A549 (cell line): Measurements from ENCODE around the gene ADAMTS19. TPM values are rescaled to one million over a fixed set of nuclear protein-coding genes. Genes with fewer than 3 reads are reported as not detected.

Experiments used
- ATAC-seq, 2 experiments: fragments of 200-7000 bp in 1 of 2; fragments of >200 bp in 1 of 2; cut with Nextera tagmentation in 1 of 2; cut with Tn5 transposase in 1 of 2; 3 replicates each; pipeline versions ENCODE4 v1.8.0 to v1.9.1; 2018 to 2020; ENCODE audit warnings: mild to moderate bottlenecking in 1 of 2, moderate library complexity in 1 of 2
- CTCF ChIA-PET: fragments of 300-600 bp; sonication (Branson Sonifier 250); formaldehyde crosslinking; extraction: SDS; loops from one replicate; lab custom pipeline; 2021; ENCODE audit warnings: antibody characterized with exemption, inconsistent platforms; lab: Yijun Ruan, JAX
- POLR2A ChIA-PET: fragments of 350-600 bp; formaldehyde crosslinking; extraction: SDS; loops from one replicate; lab custom pipeline; 2021; ENCODE audit warnings: antibody characterized with exemption, inconsistent platforms; lab: Yijun Ruan, JAX
- DNase-seq, 2 experiments: peaks; one replicate each; pipeline versions ENCODE4 v3.0.0 to v3.0.0-alpha.2; 2011 to 2016; ENCODE audit warnings: low read depth in 1 of 2, low spot score in 1 of 2
- FAIRE-seq: peaks from 2 replicates; lab custom pipeline; 2011; peaks lifted over from hg19 to GRCh38; lab: Jason Lieb, UNC
- H3K27ac ChIP-seq, 2 experiments: fragments of >200 bp; sonication (Bioruptor Twin); formaldehyde crosslinking; 3 replicates each; pipeline ENCODE4 v1.5.1; 2016 to 2017
- H3K4me1 ChIP-seq: fragments of >200 bp; sonication (Bioruptor Twin); formaldehyde crosslinking; 3 replicates; pipeline ENCODE4 v1.6.1; 2016
- H3K4me2 ChIP-seq: fragments of >200 bp; sonication (Bioruptor Twin); formaldehyde crosslinking; 3 replicates; pipeline ENCODE4 v1.6.1; 2016
- H3K4me3 ChIP-seq: fragments of >200 bp; sonication (Bioruptor Twin); formaldehyde crosslinking; 3 replicates; pipeline ENCODE4 v1.5.1; 2016
- H3K9me3 ChIP-seq: fragments of >200 bp; sonication (Bioruptor Twin); formaldehyde crosslinking; 3 replicates; pipeline ENCODE4 v1.6.1; 2016
- CEBPB ChIP-seq, 2 experiments: fragments of >200 bp in 1 of 2; sonication (Bioruptor Twin) in 1 of 2; formaldehyde crosslinking in 1 of 2; IDR thresholded peaks; 2 replicates each; pipeline ENCODE4 v1.6.1; 2012 to 2016
- CTCF ChIP-seq: fragments of >200 bp; sonication (Bioruptor Twin); formaldehyde crosslinking; IDR thresholded peaks from 3 replicates; pipeline ENCODE4 v1.5.1; 2016
- E2F6 ChIP-seq: IDR thresholded peaks from 2 replicates; pipeline ENCODE4 v1.6.1; 2012; ENCODE audit warnings: low read depth, borderline replicate concordance
- EHF ChIP-seq: fragments of 250-450 bp; sonication (Bioruptor Pico); IDR thresholded peaks from 2 replicates; pipeline ENCODE4 v1.5.0; 2020; ENCODE audit warnings: mild to moderate bottlenecking
- ELK1 ChIP-seq: fragments of 150-350 bp; IDR thresholded peaks from 2 replicates; pipeline ENCODE4 v1.6.1; 2014; ENCODE audit warnings: low read depth, mild to moderate bottlenecking, low read length
- ESRRA ChIP-seq: fragments of 150-350 bp; IDR thresholded peaks from 2 replicates; pipeline ENCODE4 v1.6.1; 2014; ENCODE audit warnings: mild to moderate bottlenecking, low read length, borderline replicate concordance
- FOSB ChIP-seq: fragments of 250-450 bp; sonication (Bioruptor Pico); IDR thresholded peaks from 2 replicates; pipeline ENCODE4 v1.5.0; 2020; ENCODE audit warnings: mild to moderate bottlenecking, moderate library complexity
- FOSL2 ChIP-seq, 2 experiments: fragments of 450-650 bp in 1 of 2; fragments of >200 bp in 1 of 2; sonication (Bioruptor Twin) in 1 of 2; formaldehyde crosslinking; IDR thresholded peaks; 2 replicates each; pipeline versions ENCODE4 v1.5.0 to v1.6.1; 2016 to 2020; ENCODE audit warnings: mild to moderate bottlenecking in 1 of 2, moderate library complexity in 1 of 2
- FOXS1 ChIP-seq: fragments of 250-450 bp; sonication (Bioruptor Pico); IDR thresholded peaks from 2 replicates; pipeline ENCODE4 v1.5.0; 2020; ENCODE audit warnings: mild to moderate bottlenecking, moderate library complexity
- GATA3 ChIP-seq: IDR thresholded peaks from 2 replicates; pipeline ENCODE4 v1.6.1; 2012; ENCODE audit warnings: borderline replicate concordance
- HEYL ChIP-seq: fragments of 250-450 bp; sonication (Bioruptor Pico); IDR thresholded peaks from 2 replicates; pipeline ENCODE4 v1.8.0; 2021; ENCODE audit warnings: mild to moderate bottlenecking, moderate library complexity
- HMGXB4 ChIP-seq: fragments of 250-450 bp; sonication (Bioruptor Pico); IDR thresholded peaks from 2 replicates; pipeline ENCODE4 v1.5.0; 2021; ENCODE audit warnings: mild to moderate bottlenecking, moderate library complexity, borderline replicate concordance
- HOXA7 ChIP-seq: fragments of 250-450 bp; sonication (Bioruptor Pico); IDR thresholded peaks from 2 replicates; pipeline ENCODE4 v1.5.0; 2020; ENCODE audit warnings: mild to moderate bottlenecking, moderate library complexity
- HOXB13 ChIP-seq: fragments of 250-450 bp; sonication (Bioruptor Pico); IDR thresholded peaks from 2 replicates; pipeline ENCODE4 v1.5.0; 2020; ENCODE audit warnings: low read depth, mild to moderate bottlenecking, moderate library complexity
- HOXB5 ChIP-seq: fragments of 250-450 bp; sonication (Bioruptor Pico); IDR thresholded peaks from 2 replicates; pipeline ENCODE4 v1.5.0; 2020; ENCODE audit warnings: mild to moderate bottlenecking, moderate library complexity
- JUN ChIP-seq, 2 experiments: fragments of >200 bp; sonication (Bioruptor Twin); formaldehyde crosslinking; IDR thresholded peaks; 2 replicates in 1 of 2; 3 replicates in 1 of 2; pipeline ENCODE4 v1.6.1; 2016 to 2017
- KDM1A ChIP-seq: fragments of 200-600 bp; sonication (generic); IDR thresholded peaks from 2 replicates; pipeline ENCODE4 v1.6.1; 2016; ENCODE audit warnings: low read depth, mild to moderate bottlenecking
- MAZ ChIP-seq: fragments of 150-350 bp; IDR thresholded peaks from 2 replicates; pipeline ENCODE4 v1.6.1; 2014; ENCODE audit warnings: antibody characterized with exemption, low read depth, low read length, borderline replicate concordance
- MYC ChIP-seq: IDR thresholded peaks from 2 replicates; pipeline ENCODE4 v1.6.1; 2012; ENCODE audit warnings: mild to moderate bottlenecking, inconsistent platforms, low read length, improper control_type of control experiment, borderline replicate concordance
- POLR2AphosphoS2 ChIP-seq: conservative IDR thresholded peaks from 2 replicates; pipeline ENCODE4 v1.6.1; 2012; ENCODE audit warnings: low read length, improper control_type of control experiment, inconsistent platforms
- RAD21 ChIP-seq, 2 experiments: fragments of >200 bp in 1 of 2; sonication (Bioruptor Twin) in 1 of 2; formaldehyde crosslinking in 1 of 2; IDR thresholded peaks in 1 of 2; conservative IDR thresholded peaks in 1 of 2; 2 replicates in 1 of 2; 3 replicates in 1 of 2; pipeline ENCODE4 v1.6.1; 2012 to 2018; ENCODE audit warnings: inconsistent platforms in 1 of 2
- RARB ChIP-seq: fragments of 250-450 bp; sonication (Bioruptor Pico); IDR thresholded peaks from 2 replicates; pipeline ENCODE4 v1.8.0; 2021; ENCODE audit warnings: mild to moderate bottlenecking, moderate library complexity
- RCOR1 ChIP-seq: fragments of 150-350 bp; IDR thresholded peaks from 2 replicates; pipeline ENCODE4 v1.6.1; 2014; ENCODE audit warnings: antibody characterized with exemption, low read length, low read depth
- RFX5 ChIP-seq: fragments of 450-650 bp; IDR thresholded peaks from 2 replicates; pipeline ENCODE4 v1.7.1; 2014; ENCODE audit warnings: antibody characterized with exemption, mild to moderate bottlenecking, moderate library complexity
- RNF2 ChIP-seq: fragments of 200-600 bp; sonication (generic); IDR thresholded peaks from 2 replicates; pipeline ENCODE4 v1.6.1; 2016; ENCODE audit warnings: low read depth, mild to moderate bottlenecking, antibody characterized with exemption, moderate library complexity, borderline replicate concordance
- SMC3 ChIP-seq: fragments of >200 bp; sonication (Bioruptor Twin); formaldehyde crosslinking; IDR thresholded peaks from 3 replicates; pipeline ENCODE4 v1.6.1; 2018; ENCODE audit warnings: inconsistent platforms
- ZC3H11A ChIP-seq: fragments of 450-650 bp; IDR thresholded peaks from 2 replicates; pipeline ENCODE4 v1.6.1; 2014; ENCODE audit warnings: antibody characterized with exemption, mild to moderate bottlenecking
- ZFP36 ChIP-seq: fragments of 450-650 bp; IDR thresholded peaks from 2 replicates; pipeline ENCODE4 v1.6.1; 2014; ENCODE audit warnings: borderline replicate concordance; ENCODE audit not compliant: partially characterized antibody
- ZNF302 ChIP-seq: fragments of 250-450 bp; sonication (Bioruptor Pico); IDR thresholded peaks from 2 replicates; pipeline ENCODE4 v1.9.0; 2021; ENCODE audit warnings: inconsistent platforms, mild to moderate bottlenecking, moderate library complexity
- ZSCAN20 ChIP-seq: fragments of 250-450 bp; sonication (Bioruptor Pico); IDR thresholded peaks from 2 replicates; pipeline ENCODE4 v1.8.0; 2022; ENCODE audit warnings: mild to moderate bottlenecking, moderate library complexity
- WGBS: methylation state at CpG from one replicate; pipeline ENCODE4 v1.1.6; 2017; ENCODE audit errors: missing lambda C conversion rate; 5-methylcytosine and 5-hydroxymethylcytosine counted together
- polyA plus RNA-seq, 4 experiments: library from polyadenylated mRNA; depleted of rRNA in 3 of 4; stranded (reverse); fragments of >200 nt; fragmentation: RNase III in 1 of 4; extraction: RNeasy Plus Mini Kit Qiagen cat#74134 plus additional on column Dnase treatment in 1 of 4; gene quantifications; 2 replicates in 3 of 4; 3 replicates in 1 of 4; pipeline ENCODE4 v1.2.3, GENCODE V29; 2011 to 2017

The ADAMTS19 gene
- polyA plus RNA-seq, 2 of the 4 experiments (the other 2 are of a cell fraction), result not detected

- 0% methylated on average over 2 of the region's 2 CpGs for WGBS
- TF ChIP-seq ZFP36 (no peak), RCOR1 (no peak), CTCF (no peak), RARB (no peak), ESRRA (no peak), HOXB13 (CRISPR knock-in tag) (no peak), E2F6 (no peak), ZC3H11A (no peak), CEBPB (IDR thresholded peaks at IDR 0.05) (no peak), FOXS1 (CRISPR knock-in tag) (no peak)
- TF ChIP-seq, all 56 proteins: peak for 0
- ChIA-PET CTCF (no interaction called here), POLR2A (no interaction called here)
- FAIRE-seq (no peak), ATAC-seq (no peak), DNase-seq (no peak)
- Histone ChIP-seq H3K27ac (no peak overlapping the region), H3K4me1 (no peaks in the 10 kb centered on the region), H3K9me3 (no peaks in the 10 kb centered on the region), H3K4me2 (no peak overlapping the region), H3K4me3 (no peak overlapping the region)
These were observed 14.7 kb upstream of the ADAMTS19 start for GRCh38 chr5:129445379-129445778.

GRCh38 chr5:129447968-129448367, 12.1 kb upstream of the ADAMTS19 start:
- Histone ChIP-seq H3K4me2 (no peak overlapping the region), H3K27ac (no peak overlapping the region), H3K4me3 (no peak overlapping the region), H3K4me1 (no peaks in the 10 kb centered on the region), H3K9me3 (no peaks in the 10 kb centered on the region)
- ATAC-seq (no peak), FAIRE-seq (no peak), DNase-seq (no peak)
- CTCF ChIA-PET, result no interaction called here
- 64% methylated on average over 2 of the region's 2 CpGs for WGBS
- POLR2A ChIA-PET, result no interaction called here
- TF ChIP-seq CEBPB (IDR thresholded peaks at IDR 0.05) (no peak), HEYL (CRISPR knock-in tag) (no peak), MYC (no peak), KDM1A (no peak), RAD21 (conservative IDR thresholded peaks at IDR 0.05 in 1 of 2, IDR thresholded peaks at IDR 0.05 in 1 of 2) (no peak), RFX5 (no peak), FOSL2 (IDR thresholded peaks at IDR 0.05) (no peak), FOSL2 (CRISPR knock-in tag; IDR thresholded peaks at IDR 0.05) (no peak), FOSB (CRISPR knock-in tag) (no peak), SMC3 (no peak), EHF (no peak), MAZ (no peak), HOXB13 (CRISPR knock-in tag) (no peak), POLR2AphosphoS2 (no peak), ELK1 (no peak)

- Histone ChIP-seq H3K4me2 (no peak overlapping the region), H3K4me3 (no peak overlapping the region), H3K9me3 (no peaks in the 10 kb centered on the region), H3K27ac (no peak overlapping the region), H3K4me1 (no peaks in the 10 kb centered on the region)
- CTCF ChIA-PET, result no interaction called here
- no peak for FAIRE-seq
- POLR2A ChIA-PET, result no interaction called here
- 5% methylated on average over 4 of the region's 4 CpGs for WGBS
- ATAC-seq, result no peak
- DNase-seq, result no peak
- TF ChIP-seq HOXB5 (CRISPR knock-in tag), result no peak
- TF ChIP-seq JUN (IDR thresholded peaks at IDR 0.05), result no peak
- TF ChIP-seq GATA3, result no peak
- no peak for TF ChIP-seq RCOR1
- no peak for TF ChIP-seq RAD21 (conservative IDR thresholded peaks at IDR 0.05 in 1 of 2, IDR thresholded peaks at IDR 0.05 in 1 of 2)
- no peak for TF ChIP-seq FOSL2 (IDR thresholded peaks at IDR 0.05)
- no peak for TF ChIP-seq FOSL2 (CRISPR knock-in tag; IDR thresholded peaks at IDR 0.05)
- TF ChIP-seq ZSCAN20 (CRISPR knock-in tag), result no peak
- no peak for TF ChIP-seq RNF2
- no peak for TF ChIP-seq CEBPB (IDR thresholded peaks at IDR 0.05)
- TF ChIP-seq HOXA7 (CRISPR knock-in tag), result no peak
- TF ChIP-seq KDM1A, result no peak
- no peak for TF ChIP-seq ZNF302
- no peak for TF ChIP-seq HMGXB4 (CRISPR knock-in tag)
- no peak for TF ChIP-seq ESRRA
- TF ChIP-seq MYC, result no peak
These were observed 11.4 kb upstream of the ADAMTS19 start for GRCh38 chr5:129448654-129449053.
